Stimulated activated naive CD8-positive, alpha-beta T cell treated with anti-CD3 and anti-CD28 coated beads, Interleukin-15, Interleukin-2, amounts not matched to agents 100 U/mL and 50 U/mL, for 24 hours (primary cell): Measurements from ENCODE around the gene FAM149B1.
"Not testable (repeated sequence)": the region's sequence is repeated elsewhere in the genome, so short reads cannot be mapped to it uniquely, and the experiment has no call there.

Experiments used
- ATAC-seq: fragments of 150-1000 bp; cut with Tn5 transposase; one replicate; pipeline ENCODE4 v1.10.0; 2021
- DNase-seq: peaks from one replicate; pipeline ENCODE4 v3.0.0; 2021

Gene FAM149B1

GRCh38 chr10:73167783-73168464, at the start of gene FAM149B1, which contains the start of gene ECD:
TSS of gene FAM149B1 (plus strand) at chr10:73168119. CDS start at chr10:73168340, 221 bp downstream.
TSS of gene ECD (minus strand) at chr10:73168008. CDS start at chr10:73163937, 4,071 bp downstream.
- ATAC-seq (peak; percentile 98), DNase-seq (peak; percentile 94)

- DNase-seq (no peak), ATAC-seq (no peak)
These were observed 48.5 kb upstream of the FAM149B1 start for GRCh38 chr10:73119457-73119856.

- ATAC-seq (no peak), DNase-seq (no peak)
These were observed 48.0 kb upstream of the FAM149B1 start for GRCh38 chr10:73119952-73120351.

GRCh38 chr10:73126343-73126742, 41.6 kb upstream of the FAM149B1 start:
- DNase-seq (no peak), ATAC-seq (no peak)

- DNase-seq: no peak
- ATAC-seq: no peak
These were observed 36.6 kb upstream of the FAM149B1 start for GRCh38 chr10:73131301-73131700.

- no peak for ATAC-seq
- DNase-seq: no peak
These were observed 35.8 kb upstream of the FAM149B1 start for GRCh38 chr10:73131913-73132686.

- ATAC-seq (no peak), DNase-seq (no peak)
These were observed 33.2 kb upstream of the FAM149B1 start for GRCh38 chr10:73134727-73135126.

- no peak for DNase-seq
- no peak for ATAC-seq
These were observed 31.3 kb upstream of the FAM149B1 start for GRCh38 chr10:73136627-73137026.

- ATAC-seq: no peak
- no peak for DNase-seq
These were observed 28.7 kb upstream of the FAM149B1 start for GRCh38 chr10:73139251-73139650.

GRCh38 chr10:73141603-73142002, 26.3 kb upstream of the FAM149B1 start:
- ATAC-seq (no peak), DNase-seq (no peak)

GRCh38 chr10:73150633-73151413, 17.1 kb upstream of the FAM149B1 start:
- not testable (repeated sequence) for ATAC-seq

GRCh38 chr10:73152009-73152408, 15.9 kb upstream of the FAM149B1 start:
- DNase-seq: no peak
- no peak for ATAC-seq

More at GRCh38 chr10:73150633-73151413, 17.1 kb upstream of the FAM149B1 start:
- not testable (repeated sequence) for DNase-seq

- DNase-seq (no peak), ATAC-seq (no peak)
These were observed 11.9 kb upstream of the FAM149B1 start for GRCh38 chr10:73156054-73156453.

- no peak for ATAC-seq
- peak; percentile 64 for DNase-seq
These were observed 8.8 kb upstream of the FAM149B1 start for GRCh38 chr10:73159038-73159648.

GRCh38 chr10:73161079-73161478, 6.8 kb upstream of the FAM149B1 start:
- ATAC-seq (no peak), DNase-seq (no peak)

GRCh38 chr10:73161662-73162061, 6.3 kb upstream of the FAM149B1 start:
- ATAC-seq (no peak), DNase-seq (no peak)

GRCh38 chr10:73163096-73163495, 4.8 kb upstream of the FAM149B1 start:
- DNase-seq (no peak), ATAC-seq (no peak)

GRCh38 chr10:73166972-73167371, 947 bp upstream of the FAM149B1 start:
- DNase-seq (no peak), ATAC-seq (no peak)

GRCh38 chr10:73167458-73167782, 499 bp upstream of the FAM149B1 start:
- no peak for ATAC-seq
- peak; percentile 26 for DNase-seq

- DNase-seq: no peak
- no peak for ATAC-seq
These were observed 515 bp downstream of the FAM149B1 start for GRCh38 chr10:73168465-73168803.

GRCh38 chr10:73169320-73169719, 1.4 kb downstream of the FAM149B1 start:
- no peak for ATAC-seq
- no peak for DNase-seq

- DNase-seq (no peak), ATAC-seq (no peak)
These were observed 4.9 kb downstream of the FAM149B1 start for GRCh38 chr10:73172867-73173266.
